Glomerular visceral epithelial cell (primary cell): ENCODE data around the gene CALCR.
A peak's percentile ranks its signal among the peaks of the same experiment; 100 is the strongest.
"Not testable (repeated sequence)": the region's sequence is repeated elsewhere in the genome, so short reads cannot be mapped to it uniquely, and the experiment has no call there.

Source experiments
- DNase-seq: peaks from one replicate; pipeline ENCODE4 v3.0.0-alpha.2; 2016; ENCODE audit errors: extremely low spot score

Gene CALCR

DNA sequence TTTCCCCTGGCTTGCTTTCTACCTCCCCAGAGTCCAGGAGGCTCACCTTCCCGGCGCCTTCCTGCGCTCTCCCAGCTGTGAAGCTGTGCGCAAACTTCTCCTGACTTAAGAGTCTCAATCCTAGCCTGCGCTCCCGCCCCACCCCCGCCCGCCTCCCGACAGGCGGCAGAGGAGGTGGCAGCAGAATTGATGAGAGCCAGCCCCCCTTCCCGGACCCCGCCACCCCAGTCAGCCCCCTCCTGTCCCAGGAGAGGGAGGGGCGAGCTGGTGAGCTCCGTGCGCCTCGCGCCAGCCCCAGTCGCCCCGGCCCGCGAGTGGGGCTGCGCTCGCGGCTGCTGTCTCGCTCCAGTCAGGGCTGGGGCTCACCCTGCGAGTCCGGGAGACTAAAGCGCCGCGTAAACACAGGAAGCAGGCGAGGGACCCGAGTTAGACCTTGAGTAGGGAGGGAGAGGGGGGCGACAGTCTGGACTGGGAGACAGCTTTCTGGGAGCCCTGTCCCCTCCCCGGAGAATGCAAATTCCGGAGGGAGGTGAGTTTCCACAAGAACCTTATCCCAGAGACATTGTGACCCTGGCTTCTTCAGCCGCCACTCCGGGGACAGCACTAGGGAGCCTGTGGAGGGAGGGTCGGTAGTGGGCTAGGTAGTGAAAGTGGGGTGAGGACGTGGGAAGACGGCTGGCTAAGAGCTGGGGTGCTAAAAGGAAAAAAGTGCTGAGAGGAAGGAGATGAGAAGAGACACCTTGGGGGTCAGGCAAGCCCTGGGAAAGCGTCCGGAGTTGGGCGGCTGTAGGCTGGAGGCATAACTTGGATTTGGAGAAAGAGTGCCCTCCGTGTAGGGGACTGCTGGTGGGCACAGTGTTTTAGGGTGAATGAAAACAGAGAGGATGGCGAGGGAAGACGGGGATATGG is at the start of gene CALCR:
TSS of gene CALCR (minus strand) at position 79 of the 909 bp plus-strand sequence. CDS start 87,743 bp downstream, outside the sequence.
- DNase-seq: peak; percentile 14

- DNase-seq: no peak
These were observed 49.3 kb upstream of the CALCR start for GRCh38 chr7:93623816-93624215.

- peak; percentile 12 for DNase-seq
These were observed 47.8 kb upstream of the CALCR start for GRCh38 chr7:93622036-93623033.

- DNase-seq: no peak
These were observed 46.3 kb upstream of the CALCR start for GRCh38 chr7:93620864-93621263.

- peak; percentile 8 for DNase-seq
These were observed 45.5 kb upstream of the CALCR start for GRCh38 chr7:93620057-93620456.

DNA sequence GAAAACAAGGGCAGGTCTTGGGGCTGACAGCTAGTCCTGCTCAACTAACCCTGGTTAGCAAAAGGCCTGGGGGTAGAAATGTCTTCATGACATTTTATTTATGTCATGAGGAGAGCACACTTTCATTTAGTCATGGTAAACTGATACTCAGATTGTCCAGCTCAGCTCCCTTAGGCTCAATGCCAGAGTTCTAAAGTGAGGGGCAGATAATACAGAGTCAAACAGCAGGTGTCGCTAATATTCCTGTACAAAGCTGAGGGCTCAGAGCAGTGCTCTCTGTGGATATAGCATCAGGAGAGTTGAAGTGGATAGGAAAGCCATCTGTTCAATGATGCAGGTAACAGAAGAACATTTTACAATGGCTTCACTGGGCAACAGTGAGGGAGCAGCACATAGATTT is 26.8 kb upstream of the CALCR start:
- DNase-seq: no peak

DNA sequence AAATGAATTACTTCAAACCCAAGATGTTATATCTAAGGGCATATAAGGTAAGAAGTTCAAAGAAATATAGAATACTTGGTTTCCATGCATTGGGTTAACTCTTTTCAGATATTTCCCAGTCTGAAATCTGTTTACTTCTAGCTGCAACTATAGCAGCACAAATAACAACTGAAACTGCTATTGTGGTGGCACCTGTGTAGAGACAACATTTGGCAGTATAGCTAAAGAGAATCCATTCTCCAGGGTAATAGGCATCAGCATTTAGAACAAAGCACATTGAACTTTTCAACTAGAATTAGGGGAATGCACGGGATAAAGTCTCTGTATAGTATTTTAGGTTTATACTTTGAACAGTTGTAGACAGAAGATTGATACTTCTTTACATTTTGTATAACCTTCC is 19.7 kb upstream of the CALCR start:
- DNase-seq: no peak

DNA sequence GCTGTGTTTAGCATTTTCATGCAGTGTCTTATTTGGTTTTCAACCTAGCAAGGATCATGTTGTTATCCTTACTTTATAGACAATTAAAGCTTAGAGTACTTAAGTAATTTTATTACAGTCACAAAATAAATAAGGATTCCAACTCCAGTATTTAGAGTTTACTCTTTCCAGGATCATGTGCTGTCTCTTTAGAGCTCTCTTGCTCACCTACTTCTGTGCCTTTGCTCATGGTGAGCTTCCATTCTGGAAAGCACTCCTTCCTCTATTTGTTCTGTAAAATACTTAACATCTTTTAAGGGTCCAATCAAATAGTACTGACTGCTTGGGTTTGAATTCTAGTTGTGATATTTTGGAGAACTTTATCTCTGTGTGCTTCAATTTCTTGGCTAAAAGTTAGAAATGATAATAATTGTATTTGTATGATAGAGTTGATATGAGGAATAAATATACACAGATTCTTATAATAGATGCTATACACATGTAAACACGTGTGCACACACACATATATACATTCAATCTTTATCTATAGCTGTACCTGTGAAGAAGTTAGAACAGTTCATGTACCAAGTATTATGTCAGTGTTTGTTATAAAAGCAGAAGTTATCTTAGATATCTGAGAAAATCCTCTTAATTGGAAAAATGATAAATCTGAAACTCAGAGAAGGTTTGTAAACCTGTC is 18.2 kb upstream of the CALCR start:
- DNase-seq: no peak

DNA sequence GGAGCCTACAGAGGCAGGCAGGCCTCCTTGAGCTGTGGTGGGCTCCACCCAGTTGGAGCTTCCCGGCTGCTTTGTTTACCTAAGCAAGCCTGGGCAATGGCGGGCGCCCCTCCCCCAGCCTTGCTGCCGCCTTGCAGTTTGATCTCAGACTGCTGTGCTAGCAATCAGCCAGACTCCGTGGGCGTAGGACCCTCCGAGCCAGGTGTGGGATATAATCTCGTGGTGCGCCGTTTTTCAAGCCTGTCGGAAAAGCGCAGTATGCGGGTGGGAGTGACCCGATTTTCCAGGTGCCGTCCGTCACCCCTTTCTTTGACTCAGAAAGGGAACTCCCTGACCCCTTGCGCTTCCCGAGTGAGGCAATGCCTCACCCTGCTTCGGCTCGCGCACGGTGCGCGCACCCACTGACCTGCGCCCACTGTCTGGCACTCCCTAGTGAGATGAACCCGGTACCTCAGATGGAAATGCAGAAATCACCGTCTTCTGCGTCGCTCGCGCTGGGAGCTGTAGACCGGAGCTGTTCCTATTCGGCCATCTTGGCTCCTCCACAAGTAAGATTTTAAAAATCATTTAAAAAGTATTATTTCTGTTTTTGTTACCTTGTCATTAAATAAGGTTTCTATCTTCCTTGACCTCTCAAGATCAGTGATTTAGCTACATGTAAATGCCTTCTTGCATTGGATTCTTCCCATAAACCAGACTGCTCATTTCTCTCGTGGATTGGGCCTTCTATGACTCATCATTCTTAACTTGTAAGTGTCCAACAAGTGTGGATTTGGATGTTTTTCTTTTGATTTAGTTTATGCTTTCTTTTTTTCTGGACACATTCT is 16.9 kb upstream of the CALCR start:
- not testable (repeated sequence) for DNase-seq

DNA sequence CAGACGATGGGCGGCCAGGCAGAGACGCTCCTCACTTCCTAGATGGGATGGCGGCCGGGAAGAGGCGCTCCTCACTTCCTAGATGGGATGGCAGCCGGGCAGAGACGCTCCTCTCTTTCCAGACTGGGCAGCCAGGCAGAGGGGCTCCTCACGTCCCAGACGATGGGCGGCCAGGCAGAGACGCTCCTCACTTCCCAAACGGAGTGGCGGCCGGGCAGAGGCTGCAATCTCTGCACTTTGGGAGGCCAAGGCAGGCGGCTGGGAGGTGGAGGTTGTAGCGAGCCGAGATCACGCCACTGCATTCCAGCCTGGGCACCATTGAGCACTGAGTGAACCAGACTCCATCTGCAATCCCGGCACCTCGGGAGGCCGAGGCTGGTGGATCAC is 11.9 kb upstream of the CALCR start:
- DNase-seq: not testable (repeated sequence)

- not testable (repeated sequence) for DNase-seq
These were observed 11.4 kb upstream of the CALCR start for GRCh38 chr7:93585694-93586478.

- no peak for DNase-seq
These were observed 4.9 kb upstream of the CALCR start for GRCh38 chr7:93579431-93579830.

- DNase-seq: no peak
These were observed 4.2 kb upstream of the CALCR start for GRCh38 chr7:93578762-93579161.

DNA sequence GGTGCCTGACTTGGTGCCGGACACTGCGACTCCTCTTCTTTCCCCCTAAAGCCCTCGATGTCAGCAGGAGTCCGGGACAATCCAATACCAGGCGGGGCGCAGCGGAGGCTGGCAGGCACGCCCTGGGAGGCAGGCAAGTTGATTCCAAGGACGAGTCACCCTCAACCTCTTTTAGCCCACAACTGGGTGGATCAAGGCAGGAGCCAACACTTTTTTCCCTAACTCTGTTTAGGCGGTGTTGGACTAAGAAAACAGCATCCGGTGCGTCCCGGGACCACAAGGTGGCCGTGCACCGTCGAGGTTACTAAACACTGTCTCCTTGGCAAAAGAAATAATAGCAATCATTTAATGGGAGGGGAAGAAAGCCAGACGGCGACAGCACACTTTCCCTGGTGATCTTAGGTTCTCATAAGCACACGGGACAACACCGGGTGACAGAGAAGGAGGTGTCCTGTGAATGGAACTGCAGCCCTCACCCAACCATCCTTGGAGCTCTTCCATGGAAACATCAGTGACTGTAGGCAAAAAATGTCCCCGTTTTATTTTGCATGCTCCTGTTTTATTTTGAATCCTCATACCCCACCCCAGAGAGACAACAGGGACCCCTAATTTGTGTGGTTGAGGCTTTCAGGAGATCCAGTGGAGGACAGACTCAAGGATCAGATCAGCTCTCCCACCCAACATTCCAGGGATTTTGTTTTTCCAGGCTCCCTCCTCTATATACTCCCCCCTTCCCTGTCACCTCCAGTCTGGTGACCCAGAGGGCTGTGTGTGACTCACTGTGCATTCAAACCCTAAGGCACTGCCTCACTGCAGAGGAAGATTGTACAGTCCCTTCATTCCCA is 1.3 kb upstream of the CALCR start:
- DNase-seq: no peak

DNA sequence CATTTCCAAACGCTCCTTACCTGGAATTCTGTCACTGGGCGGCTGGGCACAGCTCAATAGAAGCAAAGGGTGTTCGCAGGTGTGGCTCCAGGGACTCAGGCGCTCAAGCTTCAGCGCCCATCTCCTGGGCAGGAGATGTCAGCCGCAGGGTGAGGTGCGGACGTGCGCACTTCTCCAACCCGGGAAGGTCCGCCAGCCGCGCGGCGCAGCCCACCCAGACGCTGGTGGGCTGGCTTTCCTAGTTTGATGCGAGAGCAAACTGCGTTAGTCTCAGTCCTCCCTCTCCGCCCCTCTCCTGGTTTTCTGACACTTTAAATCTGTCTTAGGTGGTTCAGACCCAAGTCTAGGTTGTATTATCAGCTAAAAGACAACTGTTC is 267 bp downstream of the CALCR start:
- no peak for DNase-seq

DNA sequence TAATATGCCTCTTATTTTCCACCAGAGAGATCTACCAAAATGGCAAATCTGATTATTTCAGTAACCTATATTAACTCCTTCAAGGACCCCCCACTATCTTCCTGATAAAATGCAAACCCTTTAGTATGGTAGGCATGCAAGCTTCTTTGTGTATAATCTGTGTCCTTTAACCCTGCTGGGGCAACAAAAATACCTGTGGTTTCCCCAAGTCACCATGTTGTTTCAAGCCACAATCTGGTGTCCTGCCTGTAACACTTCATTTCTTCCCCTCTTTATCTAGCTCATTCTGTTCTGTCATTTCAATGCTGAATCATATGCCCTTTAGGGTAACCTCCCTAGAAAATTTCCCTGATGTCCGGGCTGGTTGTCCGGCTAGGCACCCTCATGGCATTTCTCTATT is 5.3 kb downstream of the CALCR start:
- DNase-seq: no peak

- DNase-seq: no peak
These were observed 7.6 kb downstream of the CALCR start for GRCh38 chr7:93566876-93567275.

DNA sequence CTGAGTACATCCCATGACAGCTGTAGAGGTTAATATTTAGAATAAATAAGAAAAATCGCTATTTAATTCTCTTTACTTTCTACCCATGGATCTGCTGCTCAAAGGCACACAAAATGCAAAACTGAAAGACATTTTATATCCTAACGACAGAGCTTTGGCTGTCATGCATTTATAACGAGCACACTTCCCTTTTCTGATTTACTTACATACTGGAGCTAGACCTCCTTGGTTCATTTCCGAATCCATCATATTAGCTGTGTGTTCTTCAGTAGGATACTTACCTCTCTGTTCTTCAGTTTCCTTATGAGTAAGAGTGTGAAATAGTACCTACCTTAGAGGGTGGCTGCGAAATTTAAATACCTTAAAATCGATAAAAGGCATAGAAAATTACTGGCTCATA is 10.9 kb downstream of the CALCR start:
- no peak for DNase-seq

DNA sequence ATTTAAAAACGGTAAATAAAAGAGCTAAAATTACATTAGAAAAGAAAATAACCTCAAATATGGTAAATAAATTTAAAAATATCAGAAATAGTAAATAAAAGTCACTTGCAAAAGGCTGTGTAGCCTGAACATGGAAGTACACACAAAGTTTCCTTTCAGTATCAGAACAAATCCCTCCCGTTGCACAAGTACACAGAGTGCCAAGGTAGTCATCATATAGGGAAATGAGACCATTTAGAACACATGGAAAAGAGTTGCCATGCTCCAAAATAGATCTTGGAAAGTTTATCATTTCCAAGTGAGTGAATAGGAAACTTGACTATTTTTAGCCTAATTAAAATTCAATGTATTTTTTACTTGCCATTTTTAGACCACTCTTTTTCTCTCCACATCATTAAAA is 11.6 kb downstream of the CALCR start:
- no peak for DNase-seq
